Trophoblast cell (in vitro differentiated cells and primary cell): ENCODE measurements around the gene INPP4A.
A peak's percentile ranks its signal among the peaks of the same experiment; 100 is the strongest.

Source experiments
- DNase-seq, 2 donors: peaks; one replicate each; pipeline ENCODE4 v3.0.0-alpha.2; 2016
- H2AFZ ChIP-seq: 2 replicates; pipeline ENCODE4 v1.6.1; 2013; ENCODE audit warnings: low read length, moderate library complexity, mild to moderate bottlenecking; ENCODE audit not compliant: insufficient read depth, poor library complexity
- H2AK5ac ChIP-seq: 2 replicates; pipeline ENCODE4 v1.6.1; 2013; ENCODE audit warnings: mild to moderate bottlenecking, low read length
- H2BK120ac ChIP-seq: 2 replicates; pipeline ENCODE4 v1.6.1; 2013; ENCODE audit warnings: low read length, mild to moderate bottlenecking, moderate library complexity; ENCODE audit not compliant: insufficient read depth, poor library complexity
- H2BK12ac ChIP-seq: 2 replicates; pipeline ENCODE4 v1.6.1; 2013; ENCODE audit warnings: mild to moderate bottlenecking, low read length, moderate library complexity
- H2BK5ac ChIP-seq: 2 replicates; pipeline ENCODE4 v1.6.1; 2013; ENCODE audit warnings: low read length, low read depth, moderate library complexity, mild to moderate bottlenecking; ENCODE audit not compliant: poor library complexity
- H3K14ac ChIP-seq: 2 replicates; pipeline ENCODE4 v1.6.1; 2013; ENCODE audit warnings: mild to moderate bottlenecking, low read length
- H3K18ac ChIP-seq: 2 replicates; pipeline ENCODE4 v1.6.1; 2013; ENCODE audit warnings: mild to moderate bottlenecking, low read length
- H3K23ac ChIP-seq: 2 replicates; pipeline ENCODE4 v1.6.1; 2013; ENCODE audit warnings: low read length
- H3K27ac ChIP-seq: 2 replicates; pipeline ENCODE4 v1.5.1; 2013; ENCODE audit warnings: low read depth, mild to moderate bottlenecking, inconsistent platforms, low read length, moderate library complexity
- H3K27me3 ChIP-seq: 2 replicates; pipeline ENCODE4 v1.6.1; 2013; ENCODE audit warnings: inconsistent platforms, mild to moderate bottlenecking, low read length, moderate library complexity; ENCODE audit not compliant: insufficient read depth
- H3K36me3 ChIP-seq, 2 experiments: 1 replicate in 1 of 2; 2 replicates in 1 of 2; pipeline ENCODE4 v1.6.1; 2013; ENCODE audit warnings: low read length in 2 of 2, mild to moderate bottlenecking in 2 of 2, moderate library complexity in 1 of 2; ENCODE audit not compliant: insufficient read depth in 2 of 2, control insufficient read depth in 1 of 2
- H3K4ac ChIP-seq: 2 replicates; pipeline ENCODE4 v1.6.1; 2013; ENCODE audit warnings: low read depth, mild to moderate bottlenecking, low read length, moderate library complexity
- H3K4me1 ChIP-seq, 2 experiments: 1 replicate in 1 of 2; 2 replicates in 1 of 2; pipeline ENCODE4 v1.6.1; 2013; ENCODE audit warnings: low read length in 2 of 2, mild to moderate bottlenecking in 2 of 2, moderate library complexity in 1 of 2; ENCODE audit not compliant: insufficient read depth in 2 of 2, control insufficient read depth in 1 of 2
- H3K4me2 ChIP-seq: 2 replicates; pipeline ENCODE4 v1.6.1; 2013; ENCODE audit warnings: inconsistent platforms, mild to moderate bottlenecking, low read length, moderate library complexity
- H3K4me3 ChIP-seq: 2 replicates; pipeline ENCODE4 v1.5.1; 2013; ENCODE audit warnings: mild to moderate bottlenecking, low read depth, low read length, inconsistent platforms
- H3K79me1 ChIP-seq: one replicate; pipeline ENCODE4 v1.6.1; 2013; ENCODE audit warnings: low read length
- H3K79me2 ChIP-seq: 2 replicates; pipeline ENCODE4 v1.6.1; 2013; ENCODE audit warnings: low read length, mild to moderate bottlenecking; ENCODE audit not compliant: control insufficient read depth, insufficient read depth, poor library complexity
- H3K9ac ChIP-seq: 2 replicates; pipeline ENCODE4 v1.6.1; 2013; ENCODE audit warnings: mild to moderate bottlenecking, low read length
- H3K9me3 ChIP-seq: 2 replicates; pipeline ENCODE4 v1.6.1; 2013; ENCODE audit warnings: low read depth, mild to moderate bottlenecking, control low read depth, inconsistent platforms, low read length; ENCODE audit not compliant: insufficient read depth
- H4K12ac ChIP-seq: 2 replicates; pipeline ENCODE4 v1.6.1; 2013; ENCODE audit warnings: low read depth, mild to moderate bottlenecking, low read length, moderate library complexity
- H4K8ac ChIP-seq: 2 replicates; pipeline ENCODE4 v1.6.1; 2013; ENCODE audit warnings: low read depth, mild to moderate bottlenecking, low read length, moderate library complexity
- H4K91ac ChIP-seq: one replicate; pipeline ENCODE4 v1.6.1; 2013; ENCODE audit warnings: low read depth, mild to moderate bottlenecking, low read length, moderate library complexity
- WGBS: extraction: QIAGEN DNeasy Blood & Tissue Kit; methylation state at CpG from one replicate; pipeline ENCODE4 v1.1.7; 2013; ENCODE audit warnings: missing lambda C conversion rate; ENCODE audit not compliant: insufficient read length, insufficient coverage; ENCODE audit errors: extremely low coverage; 5-methylcytosine and 5-hydroxymethylcytosine counted together

INPP4A gene

GRCh38 chr2:98537390-98538126 lies 92.9 kb downstream of the INPP4A start:
- peaks cover 11 to 22% of the 10 kb centered on the region in 2 experiments for H3K36me3 ChIP-seq
- H3K9me3 ChIP-seq, result peaks cover 2% of the 10 kb centered on the region
- H4K8ac ChIP-seq, result no peak overlapping the region
- no peak overlapping the region for H2BK12ac ChIP-seq
- H2AK5ac ChIP-seq, result no peak overlapping the region
- no peak overlapping the region for H3K23ac ChIP-seq
- no peaks in the 10 kb centered on the region for H3K79me2 ChIP-seq
- H3K4me1 ChIP-seq, result peaks cover 7 to 15% of the 10 kb centered on the region in 2 experiments
- no peak overlapping the region for H3K18ac ChIP-seq
- peak; percentile 87 to 90 for DNase-seq
- no peaks in the 10 kb centered on the region for H3K79me1 ChIP-seq
- H2AFZ ChIP-seq, result no peak overlapping the region
- peak overlapping the region; percentile 13 for H3K27ac ChIP-seq
- H3K4ac ChIP-seq, result no peak overlapping the region
- no peaks in the 10 kb centered on the region for H3K27me3 ChIP-seq
- H3K14ac ChIP-seq, result no peak overlapping the region
- H3K4me2 ChIP-seq, result no peak overlapping the region
- H2BK120ac ChIP-seq, result no peak overlapping the region
- H3K9ac ChIP-seq, result no peak overlapping the region
- no peak overlapping the region for H3K4me3 ChIP-seq
- no peak overlapping the region for H4K12ac ChIP-seq
- no CpG with 5 or more reads among the region's 14 CpGs for WGBS
- H2BK5ac ChIP-seq, result peak overlapping the region; percentile 22
- peak overlapping the region; percentile 46 for H4K91ac ChIP-seq

- Histone ChIP-seq H3K27ac (no peak overlapping the region), H3K4me2 (no peak overlapping the region), H4K91ac (no peak overlapping the region), H2AFZ (no peak overlapping the region), H3K4me1 (peaks cover 9 to 20% of the 10 kb centered on the region in 2 experiments), H3K27me3 (no peaks in the 10 kb centered on the region), H2AK5ac (no peak overlapping the region), H2BK12ac (no peak overlapping the region), H3K9me3 (peaks cover 2% of the 10 kb centered on the region), H2BK5ac (peak overlapping the region; percentile 22), H3K4ac (no peak overlapping the region), H3K23ac (no peak overlapping the region), H3K14ac (no peak overlapping the region), H3K4me3 (no peak overlapping the region), H3K36me3 (peaks cover 9 to 25% of the 10 kb centered on the region in 2 experiments), H4K8ac (no peak overlapping the region), H3K79me2 (no peaks in the 10 kb centered on the region), H2BK120ac (no peak overlapping the region), H3K9ac (no peak overlapping the region), H3K18ac (no peak overlapping the region), H4K12ac (no peak overlapping the region), H3K79me1 (no peaks in the 10 kb centered on the region)
- peak; percentile 40 to 62 for DNase-seq
- no CpG with 5 or more reads among the region's 11 CpGs for WGBS
These were observed 93.8 kb downstream of the INPP4A start for GRCh38 chr2:98538280-98539041.

GRCh38 chr2:98539056-98539735 lies 94.5 kb downstream of the INPP4A start:
- H3K27ac ChIP-seq, result no peak overlapping the region
- H3K4me3 ChIP-seq, result no peak overlapping the region
- H4K12ac ChIP-seq, result no peak overlapping the region
- H2BK120ac ChIP-seq, result no peak overlapping the region
- H3K9ac ChIP-seq, result no peak overlapping the region
- peaks cover 9 to 29% of the 10 kb centered on the region in 2 experiments for H3K36me3 ChIP-seq
- H3K27me3 ChIP-seq, result no peaks in the 10 kb centered on the region
- H3K4me1 ChIP-seq, result peaks cover 9 to 22% of the 10 kb centered on the region in 2 experiments
- no peak overlapping the region for H4K91ac ChIP-seq
- WGBS, result no CpG with 5 or more reads among the region's 13 CpGs
- DNase-seq, result no peak
- no peaks in the 10 kb centered on the region for H3K79me2 ChIP-seq
- peaks cover 2% of the 10 kb centered on the region for H3K9me3 ChIP-seq
- H3K18ac ChIP-seq, result no peak overlapping the region
- H3K79me1 ChIP-seq, result no peaks in the 10 kb centered on the region
- H4K8ac ChIP-seq, result no peak overlapping the region
- H3K4ac ChIP-seq, result no peak overlapping the region
- H2BK12ac ChIP-seq, result no peak overlapping the region
- H3K23ac ChIP-seq, result no peak overlapping the region
- no peak overlapping the region for H2AK5ac ChIP-seq
- H2AFZ ChIP-seq, result no peak overlapping the region
- H3K4me2 ChIP-seq, result no peak overlapping the region
- H3K14ac ChIP-seq, result no peak overlapping the region
- no peak overlapping the region for H2BK5ac ChIP-seq

GRCh38 chr2:98540536-98540935 lies 95.9 kb downstream of the INPP4A start:
- Histone ChIP-seq H4K12ac (no peak overlapping the region), H2AFZ (no peak overlapping the region)

More at GRCh38 chr2:98540536-98540935, 95.9 kb downstream of the INPP4A start:
- Histone ChIP-seq H3K27me3 (no peaks in the 10 kb centered on the region), H3K4me2 (no peak overlapping the region), H2BK5ac (no peak overlapping the region), H3K36me3 (peaks cover 14 to 34% of the 10 kb centered on the region in 2 experiments), H3K9ac (no peak overlapping the region), H3K18ac (no peak overlapping the region), H3K14ac (no peak overlapping the region), H3K23ac (no peak overlapping the region), H3K79me1 (no peaks in the 10 kb centered on the region), H3K9me3 (peaks cover 2% of the 10 kb centered on the region), H3K4ac (no peak overlapping the region), H4K8ac (no peak overlapping the region), H3K4me1 (peaks cover 9 to 22% of the 10 kb centered on the region in 2 experiments), H3K4me3 (no peak overlapping the region), H2BK12ac (no peak overlapping the region), H2BK120ac (no peak overlapping the region), H2AK5ac (no peak overlapping the region), H3K27ac (no peak overlapping the region), H3K79me2 (no peaks in the 10 kb centered on the region), H4K91ac (no peak overlapping the region)
- WGBS, result no CpG with 5 or more reads among the region's 3 CpGs
- no peak for DNase-seq
